Raji (cell line): ENCODE results near the gene HDAC4.

Source experiments
- POLR2A ChIP-seq: IDR thresholded peaks from 2 replicates; pipeline ENCODE4 v1.6.1; 2011; ENCODE audit warnings: low read depth, low read length, control low read depth; ENCODE audit not compliant: insufficient read depth

HDAC4 gene

DNA sequence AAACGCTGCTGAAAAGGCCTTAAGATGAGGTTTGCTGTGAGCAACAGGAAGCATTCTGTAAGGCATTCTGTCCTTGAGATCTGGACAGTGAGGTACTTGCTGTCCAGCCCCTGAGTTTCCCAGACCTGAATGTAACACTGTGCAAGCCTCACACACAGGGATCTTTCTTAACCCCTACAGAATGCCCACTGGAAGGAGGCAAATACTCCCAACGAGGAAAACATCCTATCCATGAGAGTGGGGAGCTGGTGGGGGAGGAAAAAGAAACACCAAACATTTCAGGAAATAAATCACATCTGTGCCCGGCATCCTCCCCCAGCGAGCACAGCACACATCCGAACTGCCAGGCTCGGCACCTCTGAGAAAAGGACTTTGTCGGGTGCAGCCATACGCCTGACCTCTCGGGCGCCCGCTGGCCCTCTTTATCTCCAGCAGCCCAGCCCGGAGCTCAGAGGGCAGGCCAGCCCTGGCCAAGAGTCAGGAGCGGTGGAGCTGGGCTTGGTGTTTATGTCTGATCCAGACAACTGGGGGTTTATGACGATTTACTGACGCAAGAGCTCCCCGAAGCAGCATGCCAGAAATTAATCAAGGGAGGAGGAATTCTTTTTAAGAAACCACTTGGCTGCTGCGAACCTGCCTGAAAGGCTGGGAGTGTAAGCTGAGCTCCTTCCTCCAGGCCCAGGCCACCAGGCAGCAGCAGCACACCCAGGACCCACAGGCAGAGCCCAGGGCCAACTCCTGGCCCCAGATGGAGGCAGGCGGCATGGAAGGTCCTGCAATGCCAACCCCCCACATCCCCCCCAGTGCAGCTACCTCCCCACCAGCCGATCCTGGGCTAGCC is 72.2 kb downstream of the HDAC4 start:
- no peak for TF ChIP-seq POLR2A

DNA sequence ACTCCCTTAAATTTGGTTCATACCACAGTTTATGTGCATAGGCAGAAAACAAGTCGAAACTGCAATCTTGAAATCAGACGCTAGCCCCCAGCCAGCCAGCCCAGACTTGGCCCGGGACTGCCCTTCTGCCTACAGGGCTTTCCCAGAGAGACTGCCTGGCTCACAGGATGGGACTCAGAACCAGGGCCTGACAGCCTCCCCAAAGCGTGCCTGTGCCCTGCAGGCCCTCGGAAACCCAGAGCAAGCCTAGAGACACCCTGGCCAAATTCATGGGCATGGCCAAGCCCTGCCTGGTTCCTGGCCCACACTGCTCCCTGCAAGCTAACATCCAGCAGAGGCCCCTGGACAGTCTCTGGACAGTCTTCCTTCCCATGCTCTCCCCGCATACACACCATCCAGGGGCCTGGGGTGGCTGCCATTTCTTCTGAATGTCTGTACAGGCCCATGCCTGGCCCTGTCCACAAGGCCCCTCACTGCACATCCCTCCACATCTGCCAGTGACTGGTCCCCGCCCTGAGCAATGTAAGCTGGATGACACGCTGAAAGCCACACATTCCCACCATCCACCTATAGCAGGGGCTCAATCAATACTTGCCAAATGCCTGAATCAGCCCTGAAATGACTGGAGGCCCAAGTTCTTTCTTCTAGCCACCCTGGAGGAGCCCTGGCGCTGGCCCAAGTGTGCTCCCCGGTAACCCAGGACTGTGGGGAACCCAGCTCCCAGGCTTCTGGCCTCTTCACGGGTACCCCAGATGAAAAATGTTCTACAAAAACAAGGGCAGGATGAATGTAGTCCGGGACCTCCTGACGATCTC is 73.1 kb downstream of the HDAC4 start:
- TF ChIP-seq POLR2A: no peak

DNA sequence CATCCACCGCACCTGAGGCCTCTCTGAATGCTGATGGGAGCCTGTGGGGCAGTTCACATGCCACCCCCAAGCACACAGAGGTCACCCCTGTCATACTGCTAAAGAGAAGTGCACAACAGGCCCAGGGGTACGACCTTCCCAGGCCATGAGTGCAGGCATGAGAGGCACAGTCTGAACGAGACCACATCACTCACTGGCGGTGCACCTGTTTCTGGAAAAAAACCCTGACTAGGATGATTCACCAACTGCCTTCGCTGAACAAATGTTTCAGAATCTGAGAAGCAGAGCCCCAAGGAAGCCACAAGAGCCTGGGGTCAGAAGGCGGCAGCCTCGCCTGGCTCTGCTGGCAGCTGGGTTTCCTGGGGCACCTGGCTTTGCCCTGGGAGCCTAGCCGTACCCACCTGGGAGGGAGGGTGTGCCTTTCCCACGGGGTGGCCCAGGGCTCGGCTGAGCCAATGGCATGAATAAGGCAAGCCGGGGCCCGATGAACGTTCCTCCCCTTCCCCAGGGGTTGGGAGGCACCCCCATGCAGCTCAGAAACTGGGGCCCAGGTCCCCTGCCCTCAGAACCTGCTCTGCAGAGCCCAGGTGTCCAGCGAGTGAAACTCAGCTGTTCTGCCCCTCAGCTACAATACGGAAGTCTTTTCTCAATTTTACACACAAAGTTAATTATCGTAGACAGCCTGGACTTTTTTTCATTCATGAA is 73.8 kb downstream of the HDAC4 start:
- TF ChIP-seq POLR2A: no peak

DNA sequence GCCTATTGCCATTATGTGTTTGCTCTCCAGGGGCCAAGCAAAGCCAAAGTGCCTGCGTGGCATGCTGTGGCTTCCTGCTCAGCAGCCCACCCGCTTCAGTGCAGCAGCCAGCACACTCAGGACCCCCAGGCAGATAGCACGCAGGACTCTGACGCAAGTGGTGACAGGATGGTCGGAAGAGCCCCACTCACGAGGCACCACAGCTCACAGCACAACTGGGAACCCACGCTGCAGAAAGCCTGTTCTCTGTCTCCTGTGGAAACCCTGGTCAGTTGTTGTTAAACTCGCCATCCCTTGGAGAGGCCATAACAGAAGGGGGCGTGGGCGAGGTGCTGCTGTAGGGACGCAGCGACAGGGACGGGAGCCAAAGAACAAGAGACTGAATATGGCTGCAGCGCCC is 76.4 kb downstream of the HDAC4 start:
- TF ChIP-seq POLR2A: no peak

DNA sequence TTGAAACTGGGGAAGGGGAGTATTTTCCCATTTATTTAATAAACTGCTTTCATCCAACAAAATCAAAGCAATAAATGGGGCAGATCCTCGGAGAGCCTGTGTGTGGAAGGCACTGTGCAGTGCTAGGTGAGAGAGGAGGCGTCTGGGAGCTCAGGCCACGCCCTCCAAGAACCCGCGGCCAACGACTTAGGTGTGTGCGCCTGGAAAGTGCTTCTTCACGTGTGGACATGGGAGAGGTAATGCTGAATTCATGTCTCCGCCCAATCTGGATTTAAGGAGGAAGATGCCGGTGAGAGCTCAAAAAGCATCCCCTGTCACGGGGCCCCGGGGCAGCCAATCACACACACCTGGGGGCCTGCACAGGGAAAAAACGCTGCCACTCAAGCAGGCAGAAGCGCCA is 77.4 kb downstream of the HDAC4 start:
- TF ChIP-seq POLR2A: no peak

DNA sequence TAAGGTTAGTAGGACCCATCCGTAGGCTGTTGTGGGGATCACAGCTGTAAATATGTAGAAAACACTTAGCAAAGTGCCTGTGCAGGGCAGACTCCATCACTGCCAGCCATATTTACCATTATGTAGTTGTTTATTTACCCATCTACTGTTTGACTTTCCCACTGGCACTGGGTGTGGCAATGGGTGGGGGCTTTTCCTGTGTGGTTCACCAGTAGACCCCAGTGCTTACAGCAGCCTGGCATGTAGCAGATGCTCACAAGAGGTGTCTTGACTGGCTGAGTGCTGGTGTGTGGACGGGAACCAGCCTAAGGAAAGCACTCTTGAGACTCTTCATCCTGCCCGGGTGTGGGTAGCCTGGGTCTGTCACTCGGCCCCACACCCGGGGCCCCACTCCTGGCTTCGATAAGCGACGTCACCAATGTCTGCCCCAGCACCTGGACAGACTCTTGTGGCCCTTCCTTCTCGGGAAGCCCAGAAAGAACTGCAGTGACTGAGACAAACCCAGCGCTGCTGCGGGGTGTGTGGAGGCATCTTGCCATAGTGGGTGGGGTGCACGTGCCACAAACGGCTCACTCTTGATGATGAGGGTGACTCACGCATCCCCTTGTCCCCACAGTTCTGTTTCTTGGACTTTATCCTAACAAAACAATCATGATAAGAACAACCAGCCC is 78.3 kb downstream of the HDAC4 start:
- no peak for TF ChIP-seq POLR2A

DNA sequence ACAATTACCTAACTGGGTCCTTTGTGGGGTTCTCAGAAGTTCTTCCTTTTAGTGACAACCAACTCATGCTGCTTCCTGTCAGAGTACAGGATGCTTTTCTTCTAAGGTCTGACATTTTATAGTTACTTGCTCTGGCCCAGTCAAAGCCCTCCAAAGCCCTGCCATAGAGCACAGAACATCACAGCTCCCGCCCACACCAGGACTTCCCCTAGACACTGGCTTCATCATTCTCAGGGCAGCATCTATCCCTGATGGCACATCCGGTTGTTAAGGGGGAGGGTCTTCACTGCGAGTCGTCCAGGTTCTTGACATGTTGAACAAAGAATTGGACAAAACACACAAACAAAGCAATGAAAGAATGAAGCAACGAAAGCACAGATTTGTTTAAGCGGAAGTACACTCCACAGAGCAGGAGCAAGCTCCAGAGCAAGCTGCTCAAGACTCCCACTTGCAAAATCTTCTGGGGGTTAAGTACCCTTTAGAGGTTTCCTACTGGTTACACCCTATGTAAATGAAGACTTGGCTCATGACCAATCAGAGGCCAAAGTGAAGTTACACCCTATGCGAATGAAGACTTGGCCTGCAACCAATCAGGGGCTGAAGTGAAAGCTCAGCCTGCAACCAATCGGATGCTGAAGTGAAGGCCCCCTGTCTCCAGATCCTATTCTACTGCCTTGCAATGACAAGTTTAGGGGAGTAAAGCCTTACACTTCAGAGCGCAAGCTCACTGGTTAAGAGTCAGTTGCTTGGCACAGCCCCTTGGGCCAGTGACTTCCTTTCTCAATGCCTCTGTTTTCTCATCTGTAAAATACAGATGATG is 79.0 kb downstream of the HDAC4 start:
- no peak for TF ChIP-seq POLR2A

DNA sequence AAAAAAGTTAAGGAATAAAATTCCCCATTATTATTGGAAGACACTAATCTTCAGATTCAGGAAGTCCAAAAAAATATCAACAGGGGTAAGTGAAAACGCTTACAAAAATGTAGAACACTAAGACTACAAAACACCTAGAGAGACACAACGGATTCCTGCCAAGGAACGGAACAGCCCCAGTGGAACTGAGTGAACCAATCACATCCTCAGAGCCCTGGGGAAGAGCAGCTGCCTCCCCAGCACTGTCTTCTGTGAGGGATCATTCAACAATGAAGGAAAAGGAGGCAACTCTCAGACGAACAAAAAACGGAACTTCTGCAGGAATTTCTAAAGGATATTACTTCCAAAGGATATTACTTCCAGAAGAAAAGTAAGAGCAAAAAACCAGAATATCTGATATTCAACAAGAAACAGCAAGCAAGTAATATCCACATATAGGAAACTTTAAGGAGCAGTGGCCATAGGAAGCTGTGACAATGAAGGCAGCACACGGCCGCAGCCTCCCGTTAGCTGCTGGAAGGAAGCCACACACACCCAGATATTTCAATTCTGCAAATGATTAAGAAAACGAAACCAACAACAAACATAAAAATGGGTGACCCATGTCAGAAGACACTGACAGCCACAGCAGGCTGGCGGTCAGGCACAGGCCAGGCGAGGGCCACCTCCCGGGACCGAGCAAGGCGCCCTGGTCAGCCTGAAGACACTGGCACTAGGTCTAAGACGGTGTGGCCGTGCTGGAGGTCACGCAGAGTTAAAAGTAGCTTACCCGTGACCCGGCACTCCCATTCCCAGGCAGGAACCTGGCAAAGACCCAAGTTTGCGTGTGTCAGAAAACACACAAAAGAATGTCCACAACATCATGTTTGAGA is 81.8 kb downstream of the HDAC4 start:
- no peak for TF ChIP-seq POLR2A

DNA sequence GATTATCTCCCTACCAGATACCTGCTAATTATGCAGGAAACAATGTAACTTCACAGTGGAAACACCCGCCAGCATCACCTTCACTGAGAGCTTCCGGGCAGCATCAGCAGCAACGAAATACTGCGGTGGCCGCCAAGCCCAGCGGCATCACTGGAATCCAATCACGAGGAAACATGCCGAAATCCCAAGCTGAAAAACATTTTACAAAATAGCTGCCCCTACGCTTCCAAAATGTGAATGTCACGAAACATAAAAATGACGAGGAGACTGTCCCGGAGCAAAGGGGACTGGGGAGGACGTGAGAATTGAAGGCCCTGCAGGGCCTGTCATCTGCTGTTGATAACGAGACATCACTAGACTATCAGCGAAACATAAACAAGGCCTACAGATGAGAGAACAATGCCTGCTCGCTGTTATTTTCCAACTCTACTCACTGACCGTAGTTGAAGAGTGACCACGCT is 82.6 kb downstream of the HDAC4 start:
- TF ChIP-seq POLR2A: no peak

DNA sequence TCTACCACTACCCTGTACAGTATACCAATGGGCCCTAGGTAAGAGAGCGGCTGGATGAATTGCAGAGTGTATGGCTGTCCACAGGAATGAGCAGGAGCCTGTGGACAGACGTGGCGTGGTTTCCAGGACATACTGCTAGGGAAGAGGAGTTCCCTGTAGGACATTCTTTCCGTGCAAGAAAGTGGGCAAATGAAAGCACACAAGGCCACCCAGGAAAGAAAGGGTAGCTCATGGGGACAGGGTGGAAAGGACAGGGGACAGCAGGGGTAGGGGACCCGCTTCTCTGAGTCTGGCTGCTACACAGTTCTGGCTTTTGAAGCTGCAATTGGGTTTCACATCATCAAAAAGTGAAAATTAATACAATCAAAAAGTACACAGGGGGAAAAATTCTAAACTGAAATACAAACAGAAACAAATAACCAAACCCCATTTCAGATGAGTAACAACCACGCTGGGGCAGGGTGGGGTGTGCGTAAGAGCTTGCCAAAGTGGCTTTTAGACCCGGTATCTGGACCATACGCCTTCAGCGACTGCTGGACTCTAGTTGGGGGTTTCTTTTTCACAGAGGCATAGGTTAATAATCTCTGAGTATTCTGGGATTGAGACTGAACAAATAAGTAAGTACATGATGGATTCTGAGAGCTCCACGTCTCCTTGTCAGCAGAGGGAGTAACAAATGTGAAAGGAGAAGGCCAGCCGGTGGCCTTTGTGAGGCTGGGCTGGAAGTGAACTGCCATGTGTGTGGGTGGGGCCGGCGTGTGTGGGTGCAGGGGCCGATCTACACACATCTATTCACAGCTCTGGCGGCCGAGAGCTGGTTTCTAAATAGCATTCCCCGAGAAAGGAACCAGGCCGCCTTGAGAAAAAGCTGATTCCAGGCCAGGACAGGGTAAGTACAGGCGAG is 84.0 kb downstream of the HDAC4 start:
- no peak for TF ChIP-seq POLR2A

DNA sequence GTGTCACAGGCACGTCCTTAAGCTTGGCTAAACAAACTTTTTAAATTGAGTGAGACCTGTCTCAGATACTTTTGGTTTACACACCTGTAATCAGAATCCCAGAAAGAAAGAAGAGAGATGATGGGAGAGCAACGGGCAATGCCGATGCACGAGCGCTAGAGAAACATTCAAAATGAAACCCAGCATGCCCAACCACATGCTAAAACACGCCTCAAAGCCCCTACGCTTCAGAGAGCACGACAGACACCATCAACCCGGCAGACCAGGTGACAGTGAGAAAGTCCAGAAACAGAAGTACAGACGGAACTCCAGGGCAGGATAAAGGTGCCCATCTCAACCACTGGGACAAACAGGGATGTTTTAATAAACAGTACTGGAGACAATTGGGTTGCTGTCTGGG is 85.5 kb downstream of the HDAC4 start:
- no peak for TF ChIP-seq POLR2A

DNA sequence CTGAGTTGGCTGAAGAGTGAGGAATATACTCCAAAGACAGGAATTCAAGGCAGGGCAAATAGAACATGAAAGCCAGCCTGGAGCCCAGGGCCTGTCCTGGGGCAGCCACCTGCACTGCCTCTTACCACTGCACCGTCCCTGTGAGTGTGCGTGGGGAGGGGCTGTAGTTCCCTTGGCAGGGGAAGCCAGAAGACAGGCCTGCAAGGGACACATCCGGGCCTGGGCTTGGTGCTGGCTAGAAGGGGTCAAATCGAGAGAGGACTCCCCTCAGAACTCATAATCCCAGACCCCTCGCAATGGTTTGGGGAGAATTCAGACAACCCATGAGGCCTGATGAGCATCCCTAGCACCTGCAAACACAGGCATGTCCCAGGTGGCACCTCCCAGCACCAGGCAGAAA is 87.0 kb downstream of the HDAC4 start:
- TF ChIP-seq POLR2A: no peak
